ENCODE data around the gene ZC3H12C. TPM values are rescaled to one million over a fixed set of nuclear protein-coding genes. Genes with fewer than 3 reads are reported as not detected.

Gene ZC3H12C
- total RNA-seq, 4 donors from 2014 or later = 5.7 to 17.3 (median 11.4) TPM

DNA sequence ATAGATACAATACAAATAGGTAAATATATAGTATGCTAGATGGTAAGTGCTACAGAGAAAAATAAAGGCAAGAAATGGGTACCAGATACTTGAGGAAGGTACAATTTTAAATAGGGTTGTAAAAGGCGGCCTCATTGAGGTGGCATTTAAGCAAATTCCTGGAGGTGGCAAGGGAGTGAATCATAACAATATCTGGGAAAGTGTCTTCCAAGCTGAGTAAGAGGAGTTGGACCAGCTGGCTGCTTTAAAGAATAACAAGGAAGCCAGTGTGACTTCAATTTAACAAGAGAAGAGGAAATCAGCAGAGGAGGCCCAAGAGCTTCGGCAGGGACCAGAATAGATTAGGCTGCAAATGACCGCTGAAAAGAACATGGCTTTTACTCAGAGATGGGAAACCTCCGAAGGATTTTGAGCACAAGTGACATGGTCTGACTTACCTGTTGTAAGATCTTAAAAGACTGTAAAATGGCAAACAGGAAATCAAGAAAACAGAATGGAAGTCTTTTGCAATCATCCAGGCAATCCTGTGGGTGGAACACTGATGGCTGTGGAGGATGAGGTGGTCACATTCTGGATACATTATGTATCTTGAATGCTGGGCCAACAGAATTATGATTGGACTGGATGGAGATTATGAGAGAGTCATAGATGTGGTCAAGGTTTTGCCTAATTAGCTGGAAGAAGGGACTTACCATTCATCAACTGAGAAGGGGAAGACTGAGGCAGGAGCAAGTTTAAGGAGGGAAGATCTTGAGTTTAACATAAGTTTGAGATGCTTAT lies 126.0 kb downstream of the ZC3H12C start:
- Histone ChIP-seq H3K9me3 (no peaks in the 10 kb centered on the region), H3K4me1 (no peaks in the 10 kb centered on the region), H3K36me3 (no peaks in the 10 kb centered on the region), H3K4me3 (no peak overlapping the region), H3K27me3 (no peaks in the 10 kb centered on the region), H3K27ac (no peak overlapping the region)
- no peak for TF ChIP-seq POLR2A (IDR thresholded peaks at IDR 0.05)
- TF ChIP-seq, protein P1, sequence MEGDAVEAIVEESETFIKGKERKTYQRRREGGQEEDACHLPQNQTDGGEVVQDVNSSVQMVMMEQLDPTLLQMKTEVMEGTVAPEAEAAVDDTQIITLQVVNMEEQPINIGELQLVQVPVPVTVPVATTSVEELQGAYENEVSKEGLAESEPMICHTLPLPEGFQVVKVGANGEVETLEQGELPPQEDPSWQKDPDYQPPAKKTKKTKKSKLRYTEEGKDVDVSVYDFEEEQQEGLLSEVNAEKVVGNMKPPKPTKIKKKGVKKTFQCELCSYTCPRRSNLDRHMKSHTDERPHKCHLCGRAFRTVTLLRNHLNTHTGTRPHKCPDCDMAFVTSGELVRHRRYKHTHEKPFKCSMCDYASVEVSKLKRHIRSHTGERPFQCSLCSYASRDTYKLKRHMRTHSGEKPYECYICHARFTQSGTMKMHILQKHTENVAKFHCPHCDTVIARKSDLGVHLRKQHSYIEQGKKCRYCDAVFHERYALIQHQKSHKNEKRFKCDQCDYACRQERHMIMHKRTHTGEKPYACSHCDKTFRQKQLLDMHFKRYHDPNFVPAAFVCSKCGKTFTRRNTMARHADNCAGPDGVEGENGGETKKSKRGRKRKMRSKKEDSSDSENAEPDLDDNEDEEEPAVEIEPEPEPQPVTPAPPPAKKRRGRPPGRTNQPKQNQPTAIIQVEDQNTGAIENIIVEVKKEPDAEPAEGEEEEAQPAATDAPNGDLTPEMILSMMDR (IDR thresholded peaks at IDR 0.05) = no peak
- no peak for DNase-seq

Other genes starting within 250 kb of the ZC3H12C start
- gene RDX, start 203.2 kb downstream of the ZC3H12C start, total RNA-seq = 100 to 1,000 TPM in 1 of 4 donors, 10 to 100 TPM in 1, 1 to 10 TPM in 2; 8.3 to 113 (median 13.7) TPM

Data from Peyer's patch (tissue), 4 donors.